AG09309 (cell line): ENCODE data around the gene NCOA6.

ENCODE experiments used
- DNase-seq: peaks from one replicate; pipeline ENCODE4 v3.0.0-alpha.2; 2010; ENCODE audit warnings: low read depth
- H3K4me3 ChIP-seq: 2 replicates; pipeline ENCODE4 v1.5.1; 2011; ENCODE audit warnings: mild to moderate bottlenecking, low read depth, low read length, moderate library complexity; ENCODE audit not compliant: control insufficient read depth
- TF ChIP-seq, protein P1 (sequence below): IDR thresholded peaks from 2 replicates; pipeline ENCODE4 v1.5.1; 2011; ENCODE audit warnings: mild to moderate bottlenecking, low read depth, low read length, inconsistent platforms; ENCODE audit not compliant: insufficient read depth, control insufficient read depth; ENCODE audit errors: missing control alignments

NCOA6 gene

DNA sequence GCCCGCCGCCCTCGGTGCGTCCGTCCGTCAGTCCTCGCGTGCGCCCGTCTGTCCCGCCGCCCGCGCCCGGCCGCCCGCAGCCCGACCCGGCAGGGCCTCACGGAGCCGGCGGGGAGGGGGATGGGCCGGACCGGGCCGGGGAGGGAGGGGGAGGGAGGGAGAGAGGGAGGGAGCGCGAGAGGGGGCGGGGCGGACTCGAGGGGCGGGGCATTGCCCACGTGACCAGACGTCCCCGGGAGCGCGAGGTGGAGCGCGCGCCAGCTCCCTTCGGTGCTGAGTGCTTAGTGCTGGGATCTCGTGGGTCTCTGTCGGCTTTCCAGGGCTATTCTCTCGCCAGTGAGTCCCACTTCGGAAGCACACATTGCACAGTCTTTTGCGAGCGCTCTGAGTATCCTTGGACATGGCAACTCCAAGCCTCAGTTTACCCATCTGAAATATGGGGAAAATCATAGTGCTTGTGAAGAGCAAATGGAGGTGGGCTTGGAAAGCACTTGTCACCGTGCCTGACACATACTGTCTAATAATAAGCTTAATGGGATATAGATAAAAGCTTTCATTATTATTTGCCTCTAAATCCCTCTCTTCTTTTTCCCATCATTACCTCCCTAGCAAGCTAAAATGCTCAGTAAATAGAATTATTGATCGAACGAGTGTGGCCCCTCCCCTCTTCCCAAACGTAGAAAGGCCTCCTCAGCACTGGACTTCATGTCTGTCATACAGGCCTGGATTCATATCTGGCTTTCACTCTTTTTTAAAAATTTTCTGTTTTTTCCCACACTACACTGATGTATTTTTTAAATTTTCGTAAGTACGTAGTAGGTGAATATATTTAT, at the start of gene NCOA6:
Gene NCOA6 (minus strand): TSS at position 122 of the 833 bp plus-strand sequence. CDS start 43,296 bp downstream, outside the sequence.
- H3K4me3 ChIP-seq: peak within 1 kb of the TSS; percentile 100
- TF ChIP-seq, protein P1, sequence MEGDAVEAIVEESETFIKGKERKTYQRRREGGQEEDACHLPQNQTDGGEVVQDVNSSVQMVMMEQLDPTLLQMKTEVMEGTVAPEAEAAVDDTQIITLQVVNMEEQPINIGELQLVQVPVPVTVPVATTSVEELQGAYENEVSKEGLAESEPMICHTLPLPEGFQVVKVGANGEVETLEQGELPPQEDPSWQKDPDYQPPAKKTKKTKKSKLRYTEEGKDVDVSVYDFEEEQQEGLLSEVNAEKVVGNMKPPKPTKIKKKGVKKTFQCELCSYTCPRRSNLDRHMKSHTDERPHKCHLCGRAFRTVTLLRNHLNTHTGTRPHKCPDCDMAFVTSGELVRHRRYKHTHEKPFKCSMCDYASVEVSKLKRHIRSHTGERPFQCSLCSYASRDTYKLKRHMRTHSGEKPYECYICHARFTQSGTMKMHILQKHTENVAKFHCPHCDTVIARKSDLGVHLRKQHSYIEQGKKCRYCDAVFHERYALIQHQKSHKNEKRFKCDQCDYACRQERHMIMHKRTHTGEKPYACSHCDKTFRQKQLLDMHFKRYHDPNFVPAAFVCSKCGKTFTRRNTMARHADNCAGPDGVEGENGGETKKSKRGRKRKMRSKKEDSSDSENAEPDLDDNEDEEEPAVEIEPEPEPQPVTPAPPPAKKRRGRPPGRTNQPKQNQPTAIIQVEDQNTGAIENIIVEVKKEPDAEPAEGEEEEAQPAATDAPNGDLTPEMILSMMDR: no peak
- DNase-seq: peak; percentile 28

DNA sequence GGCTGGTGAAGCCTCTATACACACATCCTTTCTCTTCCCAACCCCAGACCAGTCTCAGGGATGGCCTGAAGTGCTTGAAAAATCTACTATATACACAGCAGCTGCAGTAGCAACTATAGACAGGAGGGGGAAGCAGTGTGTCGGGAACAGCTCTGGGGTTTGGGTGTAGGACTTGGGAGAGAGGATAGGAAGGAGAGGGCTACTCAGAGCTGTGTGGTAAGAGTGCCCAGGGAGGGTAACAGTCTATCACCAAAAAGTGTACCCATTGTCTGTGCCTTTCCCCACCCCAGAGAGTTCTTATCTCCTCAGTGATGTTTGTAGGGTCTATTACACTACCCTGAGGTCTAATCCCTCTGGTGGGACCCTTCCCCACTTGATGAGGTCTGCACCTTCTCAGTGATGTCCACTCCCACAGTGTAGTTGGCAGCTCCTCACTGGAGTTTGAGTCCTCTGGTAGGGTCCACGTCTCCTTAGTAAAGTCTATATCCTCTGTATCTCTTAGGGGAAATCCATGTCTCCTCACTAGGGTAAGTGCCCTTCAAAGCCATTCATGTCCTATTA, 48.7 kb upstream of the NCOA6 start:
- TF ChIP-seq, protein P1: peak; percentile 95
- H3K4me3 ChIP-seq: no peak overlapping the region
- DNase-seq: peak; percentile 75

DNA sequence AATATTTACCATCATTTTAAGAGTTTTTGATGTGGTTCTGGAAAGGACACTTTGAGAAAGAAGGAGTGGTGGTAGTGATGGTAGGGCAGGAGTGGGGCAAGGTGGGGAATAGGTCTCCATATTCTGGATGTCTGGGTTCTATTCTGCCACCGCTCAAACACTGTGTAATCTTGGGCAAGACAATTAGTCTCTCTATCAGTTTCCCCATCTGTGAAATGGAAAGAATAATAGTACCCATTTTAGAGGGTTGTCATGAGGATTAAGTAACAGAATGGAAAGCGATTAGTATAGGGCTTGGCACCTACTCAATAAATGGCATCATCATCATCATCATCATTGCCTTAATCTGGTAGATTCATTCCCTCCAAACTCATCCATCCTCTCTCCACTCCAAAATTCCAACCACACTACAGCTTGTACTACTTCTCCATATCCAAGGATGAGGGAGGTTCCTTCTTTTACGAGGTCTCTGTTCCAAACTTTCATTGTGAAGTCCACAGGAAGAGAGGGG, 48.2 kb upstream of the NCOA6 start:
- no peak overlapping the region for H3K4me3 ChIP-seq
- TF ChIP-seq, protein P1: no peak
- DNase-seq: no peak

- DNase-seq: no peak
- peak within 1 kb of the TSS; percentile 66 for H3K4me3 ChIP-seq
- TF ChIP-seq, protein P1: peak; percentile 64
Measured at GRCh38 chr20:34872622-34873224, 47.3 kb upstream of the NCOA6 start, which contains the start of gene GGT7. GGT7 (minus strand) TSS chr20:34872856; CDS start chr20:34872815, 41 bp downstream.

- no peak for DNase-seq
- TF ChIP-seq, protein P1: no peak
- H3K4me3 ChIP-seq: peak overlapping the region; percentile 66
Measured at GRCh38 chr20:34871966-34872621, 46.6 kb upstream of the NCOA6 start.

DNA sequence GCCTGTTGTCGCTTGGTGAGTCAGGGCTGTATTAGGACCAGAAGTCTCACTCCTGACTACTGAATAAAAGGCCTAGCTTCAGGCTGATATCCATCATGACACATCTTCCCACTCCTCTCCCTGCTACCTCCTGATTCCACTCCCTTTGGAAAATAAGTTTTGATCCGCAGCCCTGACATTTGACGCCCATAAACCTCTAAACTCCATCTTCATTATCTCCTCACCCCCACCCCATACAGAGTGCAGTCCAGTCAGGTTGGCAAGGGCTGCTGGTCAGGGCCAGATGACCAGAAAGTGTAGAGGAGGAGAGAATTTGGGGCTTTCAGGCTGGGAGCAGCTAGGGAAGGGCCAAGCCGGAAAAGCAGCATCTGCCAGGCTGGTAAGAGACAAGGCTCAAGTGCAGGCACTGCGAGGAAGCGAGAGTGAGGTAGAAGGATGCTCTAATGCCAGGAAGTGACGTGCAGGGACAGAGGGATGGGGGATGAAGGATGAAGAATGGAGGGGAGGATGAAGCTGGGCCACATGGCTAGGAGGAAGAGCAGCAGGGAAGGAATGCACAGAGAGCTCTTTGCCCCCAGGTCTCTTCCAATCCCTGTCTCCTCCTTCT, 46.0 kb upstream of the NCOA6 start:
- DNase-seq: no peak
- no peak overlapping the region for H3K4me3 ChIP-seq
- TF ChIP-seq, protein P1: no peak
